Upper lobe of left lung (tissue), 4 donors: Measurements from ENCODE around the gene TTF2.

ENCODE experiments used
- POLR2A ChIP-seq, 4 donors: fragments of 450-650 bp; IDR thresholded peaks; one replicate each; pipeline ENCODE4 v1.5.1; 2016 to 2017; ENCODE audit warnings: antibody characterized with exemption in 4 of 4, mild to moderate bottlenecking in 2 of 4
- POLR2AphosphoS5 ChIP-seq, 2 donors: sonication (generic); formaldehyde crosslinking; IDR thresholded peaks; one replicate each; pipeline ENCODE4 v1.5.1; 2017; ENCODE audit warnings: antibody characterized with exemption in 2 of 2
- TF ChIP-seq, protein P1 (sequence below), 6 experiments: fragments of 450-650 bp in 4 of 6; fragments of 200-600 bp in 2 of 6; sonication (generic) in 2 of 6; IDR thresholded peaks; one replicate each; pipeline ENCODE4 v1.5.1; 2016 to 2019; ENCODE audit warnings: antibody characterized with exemption in 6 of 6

DNA sequence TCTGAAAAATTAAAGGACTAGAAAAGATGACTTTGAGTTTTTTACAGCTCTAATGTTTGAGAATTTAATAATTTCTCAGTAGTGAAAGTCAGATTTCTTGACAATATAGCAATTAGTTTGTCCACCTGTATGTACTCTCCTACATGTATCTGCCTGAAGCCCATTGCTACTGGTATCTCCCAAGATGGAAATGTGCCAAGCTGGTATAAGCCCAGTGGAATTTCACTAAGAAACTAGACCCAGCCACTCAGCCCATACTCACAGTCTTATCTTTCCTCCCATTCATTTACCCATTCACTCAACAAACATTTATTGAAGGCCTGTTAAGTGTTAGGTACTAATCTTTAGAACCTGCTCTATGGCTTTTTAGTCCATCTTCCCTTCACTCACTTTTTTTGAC lies 83.0 kb downstream of the TTF2 start:
- TF ChIP-seq, protein P1, sequence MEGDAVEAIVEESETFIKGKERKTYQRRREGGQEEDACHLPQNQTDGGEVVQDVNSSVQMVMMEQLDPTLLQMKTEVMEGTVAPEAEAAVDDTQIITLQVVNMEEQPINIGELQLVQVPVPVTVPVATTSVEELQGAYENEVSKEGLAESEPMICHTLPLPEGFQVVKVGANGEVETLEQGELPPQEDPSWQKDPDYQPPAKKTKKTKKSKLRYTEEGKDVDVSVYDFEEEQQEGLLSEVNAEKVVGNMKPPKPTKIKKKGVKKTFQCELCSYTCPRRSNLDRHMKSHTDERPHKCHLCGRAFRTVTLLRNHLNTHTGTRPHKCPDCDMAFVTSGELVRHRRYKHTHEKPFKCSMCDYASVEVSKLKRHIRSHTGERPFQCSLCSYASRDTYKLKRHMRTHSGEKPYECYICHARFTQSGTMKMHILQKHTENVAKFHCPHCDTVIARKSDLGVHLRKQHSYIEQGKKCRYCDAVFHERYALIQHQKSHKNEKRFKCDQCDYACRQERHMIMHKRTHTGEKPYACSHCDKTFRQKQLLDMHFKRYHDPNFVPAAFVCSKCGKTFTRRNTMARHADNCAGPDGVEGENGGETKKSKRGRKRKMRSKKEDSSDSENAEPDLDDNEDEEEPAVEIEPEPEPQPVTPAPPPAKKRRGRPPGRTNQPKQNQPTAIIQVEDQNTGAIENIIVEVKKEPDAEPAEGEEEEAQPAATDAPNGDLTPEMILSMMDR (IDR thresholded peaks at IDR 0.05): no peak
- TF ChIP-seq POLR2A (IDR thresholded peaks at IDR 0.05) (no peak), POLR2AphosphoS5 (IDR thresholded peaks at IDR 0.05) (no peak)
